Measurements from ENCODE around the gene ZNF331.

- TF ChIP-seq EZH2 (IDR thresholded peaks at IDR 0.05; ENCODE audit: borderline replicate concordance, low read depth, low read length, severe bottlenecking): no peak
- TF ChIP-seq, protein P1, sequence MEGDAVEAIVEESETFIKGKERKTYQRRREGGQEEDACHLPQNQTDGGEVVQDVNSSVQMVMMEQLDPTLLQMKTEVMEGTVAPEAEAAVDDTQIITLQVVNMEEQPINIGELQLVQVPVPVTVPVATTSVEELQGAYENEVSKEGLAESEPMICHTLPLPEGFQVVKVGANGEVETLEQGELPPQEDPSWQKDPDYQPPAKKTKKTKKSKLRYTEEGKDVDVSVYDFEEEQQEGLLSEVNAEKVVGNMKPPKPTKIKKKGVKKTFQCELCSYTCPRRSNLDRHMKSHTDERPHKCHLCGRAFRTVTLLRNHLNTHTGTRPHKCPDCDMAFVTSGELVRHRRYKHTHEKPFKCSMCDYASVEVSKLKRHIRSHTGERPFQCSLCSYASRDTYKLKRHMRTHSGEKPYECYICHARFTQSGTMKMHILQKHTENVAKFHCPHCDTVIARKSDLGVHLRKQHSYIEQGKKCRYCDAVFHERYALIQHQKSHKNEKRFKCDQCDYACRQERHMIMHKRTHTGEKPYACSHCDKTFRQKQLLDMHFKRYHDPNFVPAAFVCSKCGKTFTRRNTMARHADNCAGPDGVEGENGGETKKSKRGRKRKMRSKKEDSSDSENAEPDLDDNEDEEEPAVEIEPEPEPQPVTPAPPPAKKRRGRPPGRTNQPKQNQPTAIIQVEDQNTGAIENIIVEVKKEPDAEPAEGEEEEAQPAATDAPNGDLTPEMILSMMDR (IDR thresholded peaks at IDR 0.05; ENCODE audit: borderline replicate concordance, extremely low read depth, low read length, poor library complexity, severe bottlenecking): no peak
Measured at GRCh38 chr19:53579518-53579917, 41.6 kb downstream of the ZNF331 start.
